Stimulated activated memory B cell treated with anti-CD40 and anti-IgM and Interleukin-4, amounts not matched to agents 10 μg/mL and 1 μg/mL and 100 μg/mL, for 72 hours (primary cell): ENCODE measurements around the gene SLC37A2.
"Not testable (repeated sequence)": the region's sequence is repeated elsewhere in the genome, so short reads cannot be mapped to it uniquely, and the experiment has no call there.

Experiments used
- ATAC-seq: fragments of 150-1000 bp; cut with Tn5 transposase; 2 replicates; pipeline ENCODE4 v1.10.0; 2021
- H3K27ac Mint-ChIP-seq: one replicate; pipeline ENCODE4 v1.8.0; 2022; ENCODE audit warnings: mild to moderate bottlenecking, mixed read lengths
- H3K27me3 Mint-ChIP-seq: one replicate; pipeline ENCODE4 v1.8.0; 2022; ENCODE audit warnings: mixed read lengths
- H3K36me3 Mint-ChIP-seq: one replicate; pipeline ENCODE4 v1.8.0; 2022; ENCODE audit warnings: mixed read lengths
- H3K4me1 Mint-ChIP-seq: one replicate; pipeline ENCODE4 v1.8.0; 2022; ENCODE audit warnings: mixed read lengths
- H3K4me3 Mint-ChIP-seq: one replicate; pipeline ENCODE4 v1.8.0; 2022; ENCODE audit warnings: mild to moderate bottlenecking, moderate library complexity, mixed read lengths
- H3K9me3 Mint-ChIP-seq: one replicate; pipeline ENCODE4 v1.8.0; 2022; ENCODE audit warnings: mixed read lengths

Gene SLC37A2

GRCh38 chr11:125085301-125086081 is 22.4 kb downstream of the SLC37A2 start:
- H3K27me3 Mint-ChIP-seq: no peaks in the 10 kb centered on the region
- no peak overlapping the region for H3K4me3 Mint-ChIP-seq
- no peak overlapping the region for H3K27ac Mint-ChIP-seq
- ATAC-seq: no peak
- H3K4me1 Mint-ChIP-seq: peaks cover 7% of the 10 kb centered on the region
- no peaks in the 10 kb centered on the region for H3K9me3 Mint-ChIP-seq
- H3K36me3 Mint-ChIP-seq: peaks cover 58% of the 10 kb centered on the region

- Mint-ChIP-seq H3K4me3 (no peak overlapping the region), H3K27ac (peak overlapping the region; percentile 26), H3K36me3 (peaks cover 53% of the 10 kb centered on the region), H3K27me3 (no peaks in the 10 kb centered on the region), H3K9me3 (no peaks in the 10 kb centered on the region), H3K4me1 (peaks cover 15% of the 10 kb centered on the region)
- ATAC-seq: no peak
Measured at GRCh38 chr11:125086633-125087296, 23.7 kb downstream of the SLC37A2 start.

GRCh38 chr11:125088123-125088522 is 25.0 kb downstream of the SLC37A2 start:
- ATAC-seq: no peak
- H3K27me3 Mint-ChIP-seq: no peaks in the 10 kb centered on the region
- no peak overlapping the region for H3K27ac Mint-ChIP-seq
- H3K36me3 Mint-ChIP-seq: peaks cover 48% of the 10 kb centered on the region
- peaks cover 16% of the 10 kb centered on the region for H3K4me1 Mint-ChIP-seq
- no peak overlapping the region for H3K4me3 Mint-ChIP-seq
- H3K9me3 Mint-ChIP-seq: no peaks in the 10 kb centered on the region

GRCh38 chr11:125088576-125089455 is 25.7 kb downstream of the SLC37A2 start:
- no peak overlapping the region for H3K4me3 Mint-ChIP-seq
- peaks cover 16% of the 10 kb centered on the region for H3K4me1 Mint-ChIP-seq
- no peak for ATAC-seq
- H3K9me3 Mint-ChIP-seq: no peaks in the 10 kb centered on the region
- H3K27me3 Mint-ChIP-seq: no peaks in the 10 kb centered on the region
- H3K36me3 Mint-ChIP-seq: peaks cover 41% of the 10 kb centered on the region
- no peak overlapping the region for H3K27ac Mint-ChIP-seq

GRCh38 chr11:125089481-125089880 is 26.4 kb downstream of the SLC37A2 start:
- ATAC-seq, H3K27ac Mint-ChIP-seq, H3K4me3 Mint-ChIP-seq, H3K9me3 Mint-ChIP-seq, H3K27me3 Mint-ChIP-seq: not testable (repeated sequence)
- Mint-ChIP-seq H3K36me3 (peaks cover 34% of the 10 kb centered on the region), H3K4me1 (peaks cover 16% of the 10 kb centered on the region)

GRCh38 chr11:125090151-125090550 is 27.0 kb downstream of the SLC37A2 start:
- H3K27me3 Mint-ChIP-seq, H3K9me3 Mint-ChIP-seq, ATAC-seq, H3K4me3 Mint-ChIP-seq: not testable (repeated sequence)
- Mint-ChIP-seq H3K27ac (peak overlapping the region; percentile 12), H3K36me3 (peaks cover 30% of the 10 kb centered on the region), H3K4me1 (peaks cover 16% of the 10 kb centered on the region)

GRCh38 chr11:125090816-125091215 is 27.7 kb downstream of the SLC37A2 start:
- peaks cover 16% of the 10 kb centered on the region for H3K4me1 Mint-ChIP-seq
- no peak overlapping the region for H3K4me3 Mint-ChIP-seq
- peak overlapping the region; percentile 12 for H3K27ac Mint-ChIP-seq
- no peak for ATAC-seq
- no peaks in the 10 kb centered on the region for H3K9me3 Mint-ChIP-seq
- peaks cover 25% of the 10 kb centered on the region for H3K36me3 Mint-ChIP-seq
- H3K27me3 Mint-ChIP-seq: no peaks in the 10 kb centered on the region

- Mint-ChIP-seq H3K27ac (no peak overlapping the region), H3K9me3 (no peaks in the 10 kb centered on the region), H3K36me3 (peaks cover 25% of the 10 kb centered on the region), H3K4me1 (peaks cover 16% of the 10 kb centered on the region), H3K27me3 (no peaks in the 10 kb centered on the region), H3K4me3 (no peak overlapping the region)
- no peak for ATAC-seq
Measured at GRCh38 chr11:125091247-125091876, 28.3 kb downstream of the SLC37A2 start.

GRCh38 chr11:125091877-125092664 is 29.0 kb downstream of the SLC37A2 start:
- ATAC-seq: no peak
- Mint-ChIP-seq H3K9me3 (no peaks in the 10 kb centered on the region), H3K27me3 (no peaks in the 10 kb centered on the region), H3K4me1 (peaks cover 9% of the 10 kb centered on the region), H3K4me3 (no peak overlapping the region), H3K27ac (no peak overlapping the region), H3K36me3 (peaks cover 22% of the 10 kb centered on the region)

- no peaks in the 10 kb centered on the region for H3K27me3 Mint-ChIP-seq
- peaks cover 8% of the 10 kb centered on the region for H3K4me1 Mint-ChIP-seq
- no peak overlapping the region for H3K27ac Mint-ChIP-seq
- H3K36me3 Mint-ChIP-seq: peaks cover 26% of the 10 kb centered on the region
- no peak overlapping the region for H3K4me3 Mint-ChIP-seq
- ATAC-seq: no peak
- H3K9me3 Mint-ChIP-seq: no peaks in the 10 kb centered on the region
Measured at GRCh38 chr11:125092669-125093068, 29.6 kb downstream of the SLC37A2 start.

- H3K27me3 Mint-ChIP-seq: no peaks in the 10 kb centered on the region
- no peaks in the 10 kb centered on the region for H3K9me3 Mint-ChIP-seq
- ATAC-seq: no peak
Measured at GRCh38 chr11:125093502-125093901, 30.4 kb downstream of the SLC37A2 start.

GRCh38 chr11:125094731-125095130 is 31.6 kb downstream of the SLC37A2 start:
- Mint-ChIP-seq H3K27me3 (no peaks in the 10 kb centered on the region), H3K4me1 (peaks cover 8% of the 10 kb centered on the region), H3K4me3 (no peak overlapping the region), H3K36me3 (peaks cover 32% of the 10 kb centered on the region), H3K27ac (no peak overlapping the region), H3K9me3 (no peaks in the 10 kb centered on the region)
- no peak for ATAC-seq

More at GRCh38 chr11:125093502-125093901, 30.4 kb downstream of the SLC37A2 start:
- Mint-ChIP-seq H3K4me3 (no peak overlapping the region), H3K4me1 (peaks cover 8% of the 10 kb centered on the region), H3K36me3 (peaks cover 24% of the 10 kb centered on the region), H3K27ac (no peak overlapping the region)

GRCh38 chr11:125100136-125100535 is 37.0 kb downstream of the SLC37A2 start:
- Mint-ChIP-seq H3K36me3 (peaks cover 72% of the 10 kb centered on the region), H3K4me1 (no peaks in the 10 kb centered on the region)

GRCh38 chr11:125101596-125101995 is 38.5 kb downstream of the SLC37A2 start:
- H3K27me3 Mint-ChIP-seq: no peaks in the 10 kb centered on the region
- no peak for ATAC-seq
- H3K4me3 Mint-ChIP-seq: no peak overlapping the region
- no peaks in the 10 kb centered on the region for H3K4me1 Mint-ChIP-seq
- H3K36me3 Mint-ChIP-seq: peaks cover 76% of the 10 kb centered on the region
- no peaks in the 10 kb centered on the region for H3K9me3 Mint-ChIP-seq
- no peak overlapping the region for H3K27ac Mint-ChIP-seq

More at GRCh38 chr11:125100136-125100535, 37.0 kb downstream of the SLC37A2 start:
- Mint-ChIP-seq H3K27ac (no peak overlapping the region), H3K4me3 (no peak overlapping the region), H3K9me3 (no peaks in the 10 kb centered on the region), H3K27me3 (no peaks in the 10 kb centered on the region)
- no peak for ATAC-seq
